Esophagus muscularis mucosa (tissue), 4 donors: ENCODE results near the gene AXIN1. TPM values are rescaled to one million over a fixed set of nuclear protein-coding genes. Genes with fewer than 3 reads are reported as not detected.

Experiments
- DNase-seq: peaks from one replicate; pipeline ENCODE4 v3.0.0-alpha.2; 2017; ENCODE audit errors: extremely low spot score
- H3K27ac ChIP-seq, 4 donors: fragments of 200-600 bp; sonication (generic); replicated peaks in 1 of 4; 1 replicate in 3 of 4; 2 replicates in 1 of 4; pipeline ENCODE4 v1.5.1; 2016 to 2019; ENCODE audit warnings: mild to moderate bottlenecking in 1 of 4
- H3K27me3 ChIP-seq, 4 donors: fragments of 200-600 bp; sonication (generic); one replicate each; pipeline versions ENCODE4 v1.5.1 to v1.6.0; 2016 to 2019
- H3K36me3 ChIP-seq, 4 donors: fragments of 200-600 bp; sonication (generic); one replicate each; pipeline ENCODE4 v1.5.1; 2016 to 2019
- H3K4me1 ChIP-seq, 4 donors: fragments of 200-600 bp; sonication (generic); one replicate each; pipeline ENCODE4 v1.5.1; 2016 to 2019
- H3K4me3 ChIP-seq, 4 donors: fragments of 200-600 bp; sonication (generic); 1 replicate in 2 of 4; 2 replicates in 2 of 4; pipeline ENCODE4 v1.5.1; 2016 to 2019; ENCODE audit warnings: mild to moderate bottlenecking in 4 of 4, moderate library complexity in 1 of 4
- H3K9me3 ChIP-seq, 4 donors: fragments of 200-600 bp; sonication (generic); 1 replicate in 3 of 4; 2 replicates in 1 of 4; pipeline ENCODE4 v1.5.1; 2016 to 2019
- CTCF ChIP-seq, 3 experiments: fragments of 200-600 bp in 2 of 3; fragments of 450-650 bp in 1 of 3; sonication (generic) in 2 of 3; IDR thresholded peaks; one replicate each; pipeline ENCODE4 v1.5.1; 2017 to 2019; ENCODE audit warnings: antibody characterized with exemption in 3 of 3, mild to moderate bottlenecking in 2 of 3, moderate library complexity in 1 of 3
- EP300 ChIP-seq: sonication (generic); formaldehyde crosslinking; IDR thresholded peaks from one replicate; pipeline ENCODE4 v1.6.1; 2017; ENCODE audit warnings: antibody characterized with exemption
- POLR2A ChIP-seq: fragments of 450-650 bp; IDR thresholded peaks from one replicate; pipeline ENCODE4 v1.6.1; 2017; ENCODE audit warnings: antibody characterized with exemption, moderate library complexity, mild to moderate bottlenecking, low read depth
- POLR2AphosphoS5 ChIP-seq, 2 donors: sonication (generic); formaldehyde crosslinking; IDR thresholded peaks; one replicate each; pipeline ENCODE4 v1.6.1; 2017; ENCODE audit warnings: antibody characterized with exemption in 2 of 2
- WGBS: methylation state at CpG from one replicate; pipeline ENCODE4 v1.1.5; 2018; 5-methylcytosine and 5-hydroxymethylcytosine counted together
- intact Hi-C: fragments of 100-400 bp; cut with DNase I; formaldehyde crosslinking; loops from one replicate; pipeline ENCODE4 v1.15.1; 2023
- total RNA-seq, 4 donors: library from RNA; depleted of rRNA; stranded (reverse); fragments of >200 nt; gene quantifications; one replicate each; pipeline versions ENCODE4 v1.1.0 to v1.2.1, GENCODE V29; 2016

Gene AXIN1
- total RNA-seq, 4 donors from 2014 or later = 24.1 to 56.2 (median 44.1) TPM

- WGBS = 95% methylated on average over 11 of the region's 13 CpGs
- Histone ChIP-seq H3K4me1 (no peaks in the 10 kb centered on the region), H3K4me3 (no peak overlapping the region), H3K27me3 (no peaks in the 10 kb centered on the region), H3K27ac (no peak overlapping the region), H3K36me3 (peaks cover 9 to 71% (median 60%) of the 10 kb centered on the region in 4 donors), H3K9me3 (no peaks in the 10 kb centered on the region)
- intact Hi-C loops = no loop called here
- no peak for TF ChIP-seq POLR2A
- TF ChIP-seq POLR2AphosphoS5 (IDR thresholded peaks at IDR 0.05) = no peak
- no peak for TF ChIP-seq EP300
- no peak for TF ChIP-seq CTCF (IDR thresholded peaks at IDR 0.05)
- DNase-seq = no peak
Measured at GRCh38 chr16:301950-302349, 50.6 kb downstream of the AXIN1 start.

- 99% methylated on average over 6 of the region's 6 CpGs for WGBS
- no peak for DNase-seq
- intact Hi-C loops = no loop called here
- no peaks in the 10 kb centered on the region for H3K9me3 ChIP-seq
- peaks cover 9 to 71% (median 61%) of the 10 kb centered on the region in 4 donors for H3K36me3 ChIP-seq
- no peak overlapping the region for H3K4me3 ChIP-seq
- H3K27ac ChIP-seq = no peak overlapping the region
- no peaks in the 10 kb centered on the region for H3K4me1 ChIP-seq
- TF ChIP-seq EP300 = no peak
- no peak for TF ChIP-seq POLR2A
- TF ChIP-seq POLR2AphosphoS5 (IDR thresholded peaks at IDR 0.05) = no peak
- no peak for TF ChIP-seq CTCF (IDR thresholded peaks at IDR 0.05)
- H3K27me3 ChIP-seq = no peaks in the 10 kb centered on the region
Measured at GRCh38 chr16:301235-301634, 51.3 kb downstream of the AXIN1 start.

- no peaks in the 10 kb centered on the region for H3K4me1 ChIP-seq
- no peaks in the 10 kb centered on the region for H3K9me3 ChIP-seq
- TF ChIP-seq CTCF (IDR thresholded peaks at IDR 0.05) = no peak
- TF ChIP-seq POLR2A = no peak
- TF ChIP-seq POLR2AphosphoS5 (IDR thresholded peaks at IDR 0.05) = no peak
- TF ChIP-seq EP300 = no peak
- H3K27ac ChIP-seq = no peak overlapping the region
- H3K27me3 ChIP-seq = no peaks in the 10 kb centered on the region
- peaks cover 14 to 68% (median 64%) of the 10 kb centered on the region in 4 donors for H3K36me3 ChIP-seq
- 88% methylated on average over 27 of the region's 32 CpGs for WGBS
- intact Hi-C loops = no loop called here
- H3K4me3 ChIP-seq = no peak overlapping the region
- DNase-seq = no peak
Measured at GRCh38 chr16:297832-298231, 54.7 kb downstream of the AXIN1 start.

- no peaks in the 10 kb centered on the region for H3K9me3 ChIP-seq
- intact Hi-C loops = no loop called here
- WGBS = 92% methylated on average over 23 of the region's 37 CpGs
- no peak overlapping the region for H3K4me3 ChIP-seq
- TF ChIP-seq POLR2A (no peak), EP300 (no peak), POLR2AphosphoS5 (IDR thresholded peaks at IDR 0.05) (no peak), CTCF (IDR thresholded peaks at IDR 0.05) (no peak)
- H3K27me3 ChIP-seq = no peaks in the 10 kb centered on the region
- H3K4me1 ChIP-seq = no peaks in the 10 kb centered on the region
- DNase-seq = no peak
- H3K36me3 ChIP-seq = peaks cover 22 to 68% (median 64%) of the 10 kb centered on the region in 4 donors
- no peak overlapping the region for H3K27ac ChIP-seq
Measured at GRCh38 chr16:296806-297510, 55.6 kb downstream of the AXIN1 start.

- Histone ChIP-seq H3K36me3 (peaks cover 26 to 68% (median 64%) of the 10 kb centered on the region in 4 donors), H3K9me3 (no peaks in the 10 kb centered on the region), H3K27me3 (no peaks in the 10 kb centered on the region), H3K4me1 (no peaks in the 10 kb centered on the region), H3K27ac (no peak overlapping the region), H3K4me3 (no peak overlapping the region)
- no peak for DNase-seq
- intact Hi-C loops = no loop called here
- TF ChIP-seq EP300 (no peak), POLR2A (no peak), CTCF (IDR thresholded peaks at IDR 0.05) (no peak), POLR2AphosphoS5 (IDR thresholded peaks at IDR 0.05) (no peak)
- 93% methylated on average over 13 of the region's 14 CpGs for whole genome bisulfite sequencing
Measured at GRCh38 chr16:296276-296675, 56.2 kb downstream of the AXIN1 start.
